GM21515 (cell line): Measurements from ENCODE around the gene TBC1D4.
"Not testable (repeated sequence)": the region's sequence is repeated elsewhere in the genome, so short reads cannot be mapped to it uniquely, and the experiment has no call there.

ENCODE experiments used
- ATAC-seq: cut with Tn5 transposase; IDR thresholded peaks from one replicate; pipeline ENCODE4 v1.9.1; 2021; ENCODE audit not compliant: unreplicated experiment

Gene TBC1D4

DNA sequence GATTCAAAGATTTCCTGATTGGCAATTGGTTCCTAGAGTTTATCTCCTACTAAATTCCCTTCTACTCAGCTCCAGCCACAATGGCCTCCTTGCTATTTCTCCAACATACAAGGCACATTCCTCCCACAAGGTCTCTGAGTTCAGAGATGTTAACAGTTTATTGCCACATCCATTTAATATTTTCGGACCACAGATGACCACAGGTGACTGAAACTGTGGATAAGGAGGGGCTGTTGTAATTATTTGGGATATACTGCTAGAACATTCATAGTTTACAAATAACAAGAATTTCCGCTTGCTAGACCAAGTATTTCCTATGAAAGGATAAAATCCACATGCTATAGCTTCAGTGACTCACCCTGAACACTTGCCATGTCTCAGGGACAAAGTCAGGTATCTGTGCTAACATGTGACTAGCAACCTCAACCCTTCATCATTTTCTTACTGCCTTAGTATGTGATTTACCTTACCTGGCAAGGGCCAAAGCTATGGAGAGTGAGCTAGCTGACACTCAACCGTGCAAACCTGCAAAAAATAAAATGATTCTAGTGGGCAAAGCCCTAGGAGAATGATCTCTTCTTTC, 117.7 kb downstream of the TBC1D4 start:
- no peak for ATAC-seq

DNA sequence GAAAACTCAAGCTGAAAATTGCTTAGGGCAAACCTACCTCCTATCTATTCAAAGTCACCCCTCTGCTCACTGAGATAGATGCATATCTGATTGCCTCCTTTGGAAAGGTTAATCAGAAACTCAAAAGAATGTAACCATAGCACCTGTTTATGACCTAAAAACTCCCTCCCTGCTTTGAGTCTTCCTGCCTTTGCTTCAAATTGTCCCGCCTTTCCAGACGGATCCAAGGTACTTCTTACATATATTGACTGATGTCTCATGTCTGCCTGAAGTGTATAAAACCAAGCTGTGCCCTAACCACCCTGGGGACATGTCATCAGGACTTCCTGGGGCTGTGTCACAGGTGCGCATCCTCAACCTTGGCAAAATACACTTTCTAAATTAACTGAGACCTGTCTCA, 118.6 kb downstream of the TBC1D4 start:
- no peak for ATAC-seq

DNA sequence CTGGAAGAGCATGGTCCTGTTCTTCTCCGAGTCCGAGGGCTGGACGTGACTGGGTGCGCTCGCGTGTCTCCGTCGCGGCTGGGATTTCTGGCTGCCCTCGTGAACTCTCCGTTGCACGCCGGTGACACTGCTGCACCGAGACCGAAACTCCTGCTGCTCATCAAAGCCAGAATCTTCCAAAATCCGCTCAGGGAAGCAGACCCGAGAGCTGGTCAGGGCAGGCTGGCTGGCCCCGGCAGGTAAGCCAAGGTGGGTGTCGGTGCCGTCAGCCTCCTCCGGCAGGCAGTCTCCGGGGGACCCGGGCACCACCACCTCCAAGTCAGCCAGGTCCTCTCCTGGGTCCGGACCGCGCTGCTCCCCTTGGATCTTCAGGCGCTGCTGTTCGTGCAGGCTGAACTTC, 119.9 kb downstream of the TBC1D4 start:
- ATAC-seq, result no peak

DNA sequence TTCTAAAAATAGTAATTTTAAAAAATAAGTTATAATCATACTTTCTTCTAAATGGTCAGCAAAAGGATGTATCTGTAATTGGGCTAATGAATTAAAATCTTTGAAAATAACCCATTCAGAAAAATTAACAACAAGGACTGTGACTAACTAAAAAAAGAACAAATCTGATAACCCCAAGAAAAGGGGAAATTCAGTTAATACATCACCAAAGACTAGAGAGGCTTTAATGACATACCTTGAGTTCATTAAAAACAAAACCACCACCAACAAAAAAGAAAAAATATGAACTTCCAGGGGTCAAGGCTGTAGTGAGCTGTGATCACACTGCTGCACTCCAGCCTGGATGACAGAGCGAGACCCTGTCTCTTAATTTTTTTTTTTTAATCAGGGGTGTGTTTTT, 121.8 kb downstream of the TBC1D4 start:
- no peak for ATAC-seq

DNA sequence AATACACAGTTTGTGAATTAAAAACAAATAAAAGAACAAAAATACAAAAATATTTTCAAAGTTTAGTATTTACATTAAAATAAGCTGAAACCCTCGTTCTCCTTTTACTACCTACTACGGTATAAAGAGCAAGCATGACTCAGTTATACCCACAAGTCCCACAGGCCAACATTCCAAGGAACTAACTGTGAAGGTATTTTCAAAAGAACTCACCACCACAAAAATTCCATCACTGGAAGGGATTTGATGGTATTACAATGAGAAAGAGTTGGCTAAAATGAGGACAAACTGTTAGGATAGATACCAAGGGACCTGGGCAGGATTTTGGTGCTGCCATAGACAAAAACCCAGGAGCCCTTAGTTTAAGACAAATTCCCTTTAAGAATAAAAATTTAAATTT, 122.7 kb downstream of the TBC1D4 start:
- ATAC-seq, result no peak

DNA sequence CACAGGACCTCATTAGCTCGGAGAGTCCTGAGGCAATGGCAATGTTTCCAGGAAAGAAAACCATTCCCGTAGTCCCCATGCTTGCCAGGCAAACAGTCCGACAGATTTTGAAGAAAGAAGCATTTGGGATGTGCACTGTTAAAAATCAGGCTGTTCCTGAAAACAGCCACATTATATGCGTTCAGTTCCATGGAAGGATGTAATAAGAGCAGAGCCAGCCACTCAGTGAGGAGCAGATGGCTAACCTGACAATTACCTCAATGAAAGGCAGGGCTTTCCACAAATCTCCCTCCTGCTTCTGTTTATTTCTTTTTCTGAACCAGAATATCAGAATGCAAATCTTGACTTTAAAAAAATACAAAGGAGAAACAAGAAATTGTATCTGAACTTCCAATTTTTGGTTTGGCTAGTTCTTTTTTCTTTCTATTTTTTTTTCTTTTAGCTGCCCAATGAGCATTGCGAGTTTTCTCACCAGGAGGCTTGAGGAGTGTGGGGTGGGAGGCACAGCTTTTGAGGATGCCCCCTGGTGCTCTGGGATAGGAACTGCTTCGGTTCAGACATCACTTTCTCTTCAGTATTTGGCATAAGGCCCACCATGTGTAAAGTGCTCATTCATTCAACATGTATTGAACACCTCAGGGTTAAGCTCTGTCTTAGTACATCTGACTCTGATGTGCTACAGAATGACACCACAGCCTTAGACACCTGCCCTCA, 124.2 kb downstream of the TBC1D4 start:
- peak; percentile 90 for ATAC-seq

DNA sequence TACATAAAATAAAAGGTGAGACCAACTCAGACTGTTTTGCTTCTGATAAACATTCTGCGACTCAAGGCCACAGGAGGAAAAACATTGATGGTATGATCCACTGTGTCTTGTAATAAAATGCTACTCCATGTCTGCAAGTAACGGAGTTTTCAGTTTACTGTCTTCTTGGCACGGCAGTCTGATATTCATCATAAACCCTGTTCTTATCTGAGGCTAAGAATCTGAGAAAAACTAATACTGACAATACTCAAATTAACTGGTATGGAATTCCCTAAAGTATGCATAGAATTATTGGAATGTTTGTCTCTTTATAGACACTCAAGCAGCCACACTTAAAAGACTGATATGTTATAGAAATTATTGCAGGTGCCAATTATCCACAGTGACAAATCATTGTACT, 125.5 kb downstream of the TBC1D4 start:
- ATAC-seq, result no peak

DNA sequence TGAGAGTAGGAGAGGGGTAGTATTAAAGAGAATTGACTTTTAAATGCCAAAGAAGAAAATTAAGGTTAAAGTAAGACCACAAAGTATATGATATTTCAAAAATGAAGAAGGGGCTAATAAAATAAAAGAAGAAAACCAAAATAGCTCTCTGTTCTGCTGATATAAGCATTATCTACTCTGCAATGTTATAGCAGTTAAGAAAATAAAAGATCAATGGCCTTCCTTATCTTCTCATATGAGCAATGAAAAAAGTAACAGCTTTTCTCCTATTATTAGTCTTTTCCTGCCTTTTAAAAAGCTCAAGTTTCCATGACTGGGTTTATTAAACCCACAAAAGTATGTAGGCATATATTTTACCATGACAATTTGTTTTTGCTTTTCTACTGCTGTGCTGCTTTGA, 126.4 kb downstream of the TBC1D4 start:
- ATAC-seq, result no peak

DNA sequence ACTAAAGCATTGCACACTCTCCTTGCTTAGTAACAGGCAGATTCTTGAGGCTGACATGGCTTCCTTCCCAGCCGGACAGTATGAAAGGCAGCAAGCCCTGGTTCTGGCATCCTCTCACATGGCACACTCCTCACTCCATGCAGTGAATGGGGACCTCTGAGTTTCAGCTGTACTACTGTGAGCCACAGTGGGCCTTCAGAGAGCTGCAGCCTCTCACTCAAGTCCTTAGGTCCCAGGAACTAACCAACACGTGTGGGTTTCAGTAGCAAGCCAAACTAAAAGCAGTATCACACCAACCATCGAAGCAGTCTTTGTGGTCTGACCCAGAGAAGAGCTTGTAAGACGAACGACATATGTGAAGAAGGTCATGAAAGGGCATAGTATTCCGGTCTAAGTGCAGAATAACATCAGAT, 128.2 kb downstream of the TBC1D4 start:
- ATAC-seq, result peak; percentile 71

DNA sequence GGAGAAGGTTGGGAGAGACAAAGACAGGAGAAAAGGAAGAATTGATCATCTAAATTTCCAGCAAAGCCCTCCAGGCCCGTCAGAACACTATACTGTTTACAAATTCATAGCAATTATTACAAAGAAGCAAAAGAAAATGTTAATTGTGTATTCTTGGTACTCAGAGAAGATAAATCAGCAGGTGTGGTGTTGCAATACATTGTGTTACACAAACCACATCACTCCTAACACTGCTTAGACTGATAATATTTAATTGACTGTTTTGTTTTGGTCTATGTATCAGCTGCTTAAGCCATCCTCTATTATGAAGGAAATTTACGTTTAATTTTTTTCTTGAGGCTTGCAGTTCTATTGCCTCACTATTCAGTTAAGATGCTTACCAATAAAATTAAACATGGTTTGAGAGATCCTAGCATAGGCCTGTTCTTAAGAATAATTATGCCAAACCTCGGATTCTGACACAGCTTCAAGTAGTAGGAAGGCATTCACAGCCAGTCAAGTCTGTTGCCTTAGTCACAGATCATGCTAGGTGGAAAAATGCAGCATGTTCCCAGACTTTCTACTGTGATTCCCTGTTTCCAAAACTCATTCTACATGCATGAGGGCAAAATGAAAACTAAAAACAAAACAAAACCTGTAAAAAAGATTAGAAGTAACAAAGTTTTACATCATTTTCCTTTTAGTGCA, 129.2 kb downstream of the TBC1D4 start:
- no peak for ATAC-seq

DNA sequence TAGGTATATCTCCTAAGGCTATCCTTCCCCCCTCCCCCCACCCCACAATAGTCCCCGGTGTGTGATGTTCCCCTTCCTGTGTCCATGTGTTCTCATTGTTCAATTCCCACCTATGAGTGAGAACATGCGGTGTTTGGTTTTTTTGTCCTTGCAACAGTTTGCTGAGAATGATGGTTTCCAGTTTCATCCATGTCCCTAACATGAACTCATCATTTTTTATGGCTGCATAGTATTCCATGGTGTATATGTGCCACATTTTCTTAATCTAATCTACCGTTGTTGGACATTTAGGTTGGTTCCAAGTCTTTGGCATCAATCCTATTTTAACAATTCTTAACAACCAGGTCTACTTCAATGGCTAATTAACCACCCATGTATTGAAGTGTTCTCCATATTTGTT, 130.4 kb downstream of the TBC1D4 start:
- not testable (repeated sequence) for ATAC-seq

DNA sequence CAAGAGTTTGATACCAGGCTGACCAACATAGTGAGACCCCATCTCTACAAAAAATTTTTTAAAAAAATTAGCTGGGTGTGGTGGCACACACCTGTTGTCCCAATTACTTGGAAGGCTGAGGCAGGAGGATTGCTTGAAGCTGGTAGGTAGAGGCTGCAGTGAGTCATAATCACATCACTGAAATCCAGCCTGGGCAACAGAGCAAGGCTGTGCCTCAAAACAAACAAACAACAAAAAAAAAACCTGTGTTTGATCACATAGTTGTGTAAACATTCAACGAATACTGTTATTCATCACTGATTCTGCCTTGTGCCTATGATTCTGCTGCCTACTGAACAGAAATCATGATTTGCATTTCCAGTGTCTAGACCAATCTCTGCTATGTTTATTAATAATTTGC, 134.0 kb downstream of the TBC1D4 start:
- ATAC-seq, result no peak

DNA sequence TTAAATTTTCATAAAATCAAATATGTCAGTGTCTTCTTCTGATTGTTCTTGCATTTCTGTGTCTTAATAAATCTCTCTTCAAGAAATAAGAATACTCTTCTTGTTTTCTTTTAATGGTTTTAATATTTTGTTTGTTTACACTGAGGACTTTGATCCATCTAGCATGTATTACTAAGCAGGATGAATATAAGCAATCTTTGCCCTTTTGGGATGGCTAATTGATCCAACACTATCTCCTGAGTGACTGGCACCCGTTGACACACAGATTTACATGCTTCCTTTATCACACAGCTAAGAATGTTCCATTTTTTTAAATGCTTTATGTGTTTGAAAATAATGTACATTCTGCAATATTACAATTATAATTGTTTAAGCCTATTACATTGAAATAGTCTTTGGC, 134.5 kb downstream of the TBC1D4 start:
- no peak for ATAC-seq

DNA sequence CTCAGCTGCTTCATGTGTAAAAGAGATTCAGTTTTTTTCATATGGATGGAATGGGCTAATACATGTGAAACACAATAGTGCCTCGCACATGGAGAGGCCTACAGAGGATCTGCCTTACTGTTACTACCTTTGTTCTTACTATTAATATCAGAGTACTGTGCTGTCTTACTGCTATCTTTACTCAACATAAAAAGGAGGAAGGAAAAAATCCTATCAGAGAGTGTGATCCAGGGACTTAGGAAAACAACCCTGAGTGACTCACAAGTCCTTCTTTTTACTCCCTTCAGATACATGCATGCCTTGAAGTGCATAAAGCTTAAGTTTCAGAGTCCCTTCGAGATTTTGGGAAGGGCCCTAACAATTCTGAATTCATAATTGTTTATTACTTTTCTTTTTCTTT, 136.8 kb downstream of the TBC1D4 start:
- ATAC-seq, result no peak

DNA sequence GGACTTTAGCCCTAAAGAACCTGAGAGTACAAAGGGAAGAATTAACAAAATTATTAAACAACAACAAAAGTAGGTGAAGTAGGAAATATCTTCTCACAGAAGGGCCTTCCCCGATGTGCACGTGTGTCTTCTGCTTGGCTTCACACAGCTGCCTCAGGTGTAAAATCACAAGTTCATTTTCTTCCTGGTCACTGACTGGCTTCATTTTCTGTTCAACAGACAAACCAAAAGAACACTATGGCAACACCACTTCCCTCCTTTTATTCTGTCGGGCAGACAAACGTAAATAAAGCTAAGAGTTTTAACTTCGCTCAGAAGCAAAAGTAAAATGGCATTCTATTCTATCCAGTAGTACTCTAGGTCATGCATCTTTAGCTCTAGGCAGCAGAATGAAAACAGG, 140.9 kb downstream of the TBC1D4 start:
- peak; percentile 83 for ATAC-seq

DNA sequence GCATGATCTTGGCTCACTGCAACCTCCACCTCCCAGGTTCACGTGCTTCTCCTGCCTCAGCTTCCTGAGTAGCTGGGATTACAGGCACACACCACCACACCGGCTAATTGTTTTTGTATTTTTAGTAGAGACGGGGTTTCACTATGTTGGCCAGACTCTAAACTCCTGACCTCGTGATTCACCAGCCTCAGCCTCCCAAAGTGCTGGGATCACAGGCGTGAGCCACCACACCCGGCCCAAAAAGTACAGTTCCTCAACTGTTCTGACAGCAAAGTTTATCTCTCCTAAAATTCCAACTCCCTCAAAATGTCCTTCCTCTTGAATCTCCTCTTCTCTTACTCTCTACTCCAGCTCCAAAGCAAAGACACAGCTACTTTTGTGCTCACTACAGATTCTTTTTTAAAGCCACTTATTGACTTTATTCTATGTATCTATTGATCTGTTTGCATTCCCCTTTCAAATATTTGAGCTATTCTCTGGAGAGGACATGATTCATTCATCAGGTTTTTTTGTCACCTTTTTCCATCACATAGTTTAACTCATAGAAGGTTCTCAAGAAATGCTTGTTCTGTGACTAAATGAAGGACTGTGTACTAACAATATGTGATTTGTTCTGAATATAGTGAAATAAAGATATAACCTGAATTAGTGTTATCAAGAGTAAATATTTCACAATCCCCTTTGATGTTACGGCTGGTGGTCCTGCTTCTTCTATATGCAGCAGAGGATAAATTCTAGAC, 142.2 kb downstream of the TBC1D4 start:
- ATAC-seq, result no peak

DNA sequence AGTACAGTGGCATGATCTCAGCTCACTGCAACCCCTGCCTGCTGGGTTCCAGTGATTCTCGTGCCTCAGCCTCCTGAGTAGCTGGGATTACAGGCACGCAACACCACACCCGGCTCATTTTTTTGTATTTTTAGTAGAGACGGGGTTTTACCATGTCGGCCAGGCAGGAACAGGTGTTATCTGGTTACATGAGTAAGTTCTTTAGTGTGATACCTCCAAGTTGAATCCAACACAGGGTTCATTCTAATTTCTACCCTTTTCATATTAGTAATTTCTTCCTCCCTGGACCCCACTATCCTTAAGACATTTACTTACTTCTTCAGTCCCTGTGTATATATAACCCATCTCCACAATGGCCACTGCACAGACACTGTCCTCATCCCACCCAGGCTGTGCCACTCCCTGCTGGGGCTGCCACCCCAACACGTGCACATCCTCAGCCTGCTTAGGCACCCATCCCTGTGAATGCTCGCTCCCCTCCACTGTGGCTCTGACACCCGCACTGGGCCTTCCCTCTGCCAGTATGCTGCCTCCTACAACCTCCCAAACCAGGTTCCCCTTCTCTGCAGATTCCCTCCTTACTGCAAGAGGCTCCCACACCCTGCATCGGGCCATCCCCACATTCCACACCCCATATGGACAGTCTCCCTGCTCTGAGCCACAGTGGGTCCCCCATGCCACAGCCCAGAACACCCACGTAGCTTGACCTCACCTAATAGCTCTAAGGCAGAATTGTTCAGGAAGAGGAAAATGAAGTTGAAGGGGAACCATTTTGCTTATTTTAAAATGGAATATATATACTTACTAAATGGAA, 147.1 kb downstream of the TBC1D4 start:
- no peak for ATAC-seq

DNA sequence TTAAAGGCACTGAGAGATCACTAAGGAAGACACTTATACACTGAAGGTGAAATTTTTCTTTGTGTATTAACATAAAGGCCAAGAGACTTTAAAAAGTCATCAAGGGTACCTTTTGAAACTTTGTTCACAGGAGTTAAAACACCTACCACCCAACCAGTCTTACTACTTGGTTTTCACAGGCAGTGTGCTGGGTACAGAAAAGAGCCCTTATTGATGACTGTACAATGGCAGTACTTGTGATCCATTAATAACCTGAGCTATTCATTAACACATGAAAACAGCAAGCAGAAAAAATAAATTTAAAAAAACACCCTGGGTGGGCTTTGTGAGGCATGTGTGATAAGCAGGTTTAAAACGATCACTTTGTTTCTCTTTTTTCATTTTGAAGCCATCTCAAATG, 148.9 kb downstream of the TBC1D4 start:
- no peak for ATAC-seq

DNA sequence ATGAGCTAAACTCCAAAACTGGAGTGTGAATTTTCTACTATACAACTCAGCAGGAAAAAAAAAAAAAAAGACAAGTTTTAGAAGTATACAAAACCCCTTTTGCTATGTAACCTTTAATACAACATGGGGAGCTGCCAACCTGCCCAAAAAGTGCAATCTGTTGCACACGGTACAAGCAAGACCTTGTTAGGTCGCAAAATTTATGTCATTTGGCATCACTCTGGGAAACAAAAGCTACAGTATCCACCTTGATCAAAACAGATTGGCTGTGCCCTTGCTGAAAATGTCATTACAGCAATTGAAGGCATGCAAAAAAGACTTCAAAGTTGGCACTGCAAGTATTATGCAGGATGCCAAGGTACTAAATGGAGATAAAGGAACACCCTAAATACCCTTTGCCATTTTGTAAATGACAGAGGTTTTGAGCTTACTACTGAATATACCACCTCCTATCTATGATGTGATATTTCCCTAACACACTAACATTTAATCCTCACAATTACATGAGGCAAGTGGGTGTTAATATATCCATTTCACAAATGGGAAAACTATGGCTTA, 150.1 kb downstream of the TBC1D4 start:
- no peak for ATAC-seq

DNA sequence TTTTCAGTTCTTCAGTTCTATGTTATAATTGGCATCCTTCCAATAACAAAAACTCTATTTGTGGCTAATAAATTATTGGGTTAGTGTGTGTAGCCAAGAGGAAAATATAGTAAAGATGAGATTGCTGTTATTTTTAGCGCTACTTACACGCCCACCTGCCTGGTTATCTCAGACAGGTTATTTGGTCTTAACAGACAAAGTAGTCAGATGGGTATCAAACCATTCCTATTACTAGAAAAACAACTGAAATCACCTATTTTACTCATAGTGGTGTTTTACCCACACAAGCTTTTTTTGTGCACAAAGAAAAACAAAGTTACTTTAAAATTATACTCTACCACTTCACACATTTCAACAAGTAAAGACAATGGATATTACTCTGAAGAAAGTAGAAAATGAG, 151.2 kb downstream of the TBC1D4 start:
- ATAC-seq, result no peak

DNA sequence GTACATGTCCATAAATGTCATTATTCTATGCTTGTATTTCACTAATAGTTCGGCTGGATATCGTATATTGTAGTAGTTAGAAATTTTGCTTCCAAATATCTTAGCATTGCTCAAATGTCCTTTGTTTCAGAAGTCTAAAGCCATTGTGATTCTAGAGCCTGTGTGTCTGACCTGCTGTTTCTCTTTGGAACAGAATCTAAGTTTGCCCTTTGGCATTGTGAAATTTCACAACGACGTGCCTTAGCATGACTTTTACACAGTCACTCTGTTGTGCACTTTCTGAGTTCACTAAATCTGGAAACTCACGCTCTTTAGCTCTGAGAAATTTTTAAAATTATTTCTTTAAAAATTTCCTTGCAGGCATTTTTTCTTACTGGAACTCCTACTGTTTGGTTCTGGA, 152.2 kb downstream of the TBC1D4 start:
- ATAC-seq, result no peak
